CD4-positive, alpha-beta T cell (primary cell): Measurements from ENCODE around the gene GNAS-AS1. TPM values are rescaled to one million over a fixed set of nuclear protein-coding genes. Genes with fewer than 3 reads are reported as not detected.

Experiments
- ATAC-seq: fragments of 200-7000 bp; cut with Tn5 transposase; one replicate; pipeline ENCODE4 v1.10.0; 2022; ENCODE audit warnings: mild to moderate bottlenecking; ENCODE audit not compliant: poor library complexity
- CTCF ChIA-PET: fragments of 350-600 bp; sonication (Branson Sonifier 250); formaldehyde crosslinking; loops from one replicate; lab custom pipeline; 2021; ENCODE audit warnings: antibody characterized with exemption, inconsistent platforms; lab: Charles Lee
- POLR2A ChIA-PET: fragments of 350-600 bp; sonication (Branson Sonifier 250); formaldehyde crosslinking; loops from one replicate; lab custom pipeline; 2021; ENCODE audit warnings: antibody characterized with exemption, inconsistent platforms; lab: Charles Lee
- DNase-seq, 14 experiments: peaks; one replicate each; pipeline ENCODE4 v3.0.0-alpha.2; 2013 to 2020; ENCODE audit warnings: mixed read lengths in 2 of 14
- H3K27ac ChIP-seq, 2 donors: one replicate each; pipeline versions ENCODE4 v1.5.1 to v1.7.0; 2013; ENCODE audit warnings: low read length in 2 of 2, low read depth in 1 of 2, mild to moderate bottlenecking in 1 of 2
- H3K27me3 ChIP-seq, 2 experiments: 1 replicate in 1 of 2; 2 replicates in 1 of 2; pipeline versions ENCODE4 v1.6.1 to v1.7.0; 2013; ENCODE audit warnings: low read length in 2 of 2, control low read depth in 1 of 2, mild to moderate bottlenecking in 1 of 2, moderate library complexity in 1 of 2; ENCODE audit not compliant: insufficient read depth in 2 of 2, control insufficient read depth in 1 of 2
- H3K36me3 ChIP-seq: one replicate; pipeline ENCODE4 v1.6.1; 2013; ENCODE audit warnings: low read length, control low read depth; ENCODE audit not compliant: insufficient read depth
- H3K4me1 ChIP-seq: one replicate; pipeline ENCODE4 v1.6.1; 2013; ENCODE audit warnings: low read length, control low read depth; ENCODE audit not compliant: insufficient read depth
- H3K4me3 ChIP-seq: one replicate; pipeline ENCODE4 v1.5.1; 2013; ENCODE audit warnings: mild to moderate bottlenecking, low read length, moderate library complexity
- H3K9me3 ChIP-seq, 2 experiments: 1 replicate in 1 of 2; 2 replicates in 1 of 2; pipeline versions ENCODE4 v1.6.1 to v1.7.0; 2013; ENCODE audit warnings: low read length in 2 of 2, mild to moderate bottlenecking in 2 of 2, control low read depth in 1 of 2, moderate library complexity in 1 of 2; ENCODE audit not compliant: control insufficient read depth in 1 of 2, insufficient read depth in 1 of 2
- H3K27ac Mint-ChIP-seq: one replicate; pipeline ENCODE4 v1.8.0; 2020; ENCODE audit warnings: mixed read lengths
- H3K27me3 Mint-ChIP-seq: one replicate; pipeline ENCODE4 v1.8.0; 2021; ENCODE audit warnings: mixed read lengths
- H3K36me3 Mint-ChIP-seq: one replicate; pipeline ENCODE4 v1.8.0; 2021; ENCODE audit warnings: low read depth, mixed read lengths
- H3K4me1 Mint-ChIP-seq: one replicate; pipeline ENCODE4 v1.8.0; 2021; ENCODE audit warnings: low read depth, mixed read lengths
- H3K4me3 Mint-ChIP-seq: one replicate; pipeline ENCODE4 v1.8.0; 2020; ENCODE audit warnings: mild to moderate bottlenecking, mixed read lengths
- H3K9me3 Mint-ChIP-seq: one replicate; pipeline ENCODE4 v1.8.0; 2020; ENCODE audit warnings: mixed read lengths
- CTCF ChIP-seq: fragments of 200-600 bp; IDR thresholded peaks from one replicate; pipeline ENCODE4 v1.8.0; 2022; ENCODE audit warnings: antibody characterized with exemption, mild to moderate bottlenecking
- intact Hi-C, 2 experiments: fragments of 100-400 bp; cut with DNase I in 1 of 2; cut with micrococcal nuclease in 1 of 2; formaldehyde crosslinking; loops; one replicate each; pipeline versions ENCODE4 v1.15.1 to v1.9.0; 2023 to 2025; cut with DNase I, micrococcal nuclease
- total RNA-seq, 174 experiments: library from RNA in 2 of 174; stranded (reverse) in 2 of 174; gene quantifications; one replicate each; pipeline ENCODE4 v1.2.3 and lab custom pipeline; 2021 to 2026

The GNAS-AS1 gene
- total RNA-seq, 2 experiments from 2014 or later = not detected

- Mint-ChIP-seq H3K36me3 (no peaks in the 10 kb centered on the region), H3K4me3 (no peak overlapping the region), H3K27me3 (peaks cover 37% of the 10 kb centered on the region), H3K27ac (no peak overlapping the region), H3K4me1 (no peaks in the 10 kb centered on the region), H3K9me3 (no peaks in the 10 kb centered on the region)
- TF ChIP-seq CTCF = no peak
- Histone ChIP-seq H3K27me3 (peaks cover under 1 to 4% of the 10 kb centered on the region in 2 experiments), H3K27ac (no peak overlapping the region), H3K4me1 (no peaks in the 10 kb centered on the region), H3K9me3 (peaks cover 0 to 14% of the 10 kb centered on the region in 2 experiments), H3K4me3 (no peak overlapping the region), H3K36me3 (no peaks in the 10 kb centered on the region)
- ChIA-PET CTCF (no interaction called here), POLR2A (no interaction called here)
- ATAC-seq (no peak), DNase-seq (no peak)
- intact Hi-C loops = no loop called here
These were observed 40.4 kb downstream of the GNAS-AS1 start for GRCh38 chr20:58810116-58810878.

GRCh38 chr20:58808271-58809046, 42.2 kb downstream of the GNAS-AS1 start:
- Histone ChIP-seq H3K9me3 (peaks cover 0 to 17% of the 10 kb centered on the region in 2 experiments), H3K4me1 (no peaks in the 10 kb centered on the region), H3K27ac (no peak overlapping the region), H3K27me3 (peaks cover 3 to 9% of the 10 kb centered on the region in 2 experiments), H3K4me3 (no peak overlapping the region), H3K36me3 (no peaks in the 10 kb centered on the region)
- DNase-seq = no peak
- TF ChIP-seq CTCF = no peak
- Mint-ChIP-seq H3K4me1 (no peaks in the 10 kb centered on the region), H3K4me3 (no peak overlapping the region), H3K9me3 (no peaks in the 10 kb centered on the region), H3K36me3 (no peaks in the 10 kb centered on the region), H3K27me3 (peaks cover 29% of the 10 kb centered on the region), H3K27ac (no peak overlapping the region)
- POLR2A ChIA-PET = no interaction called here
- intact Hi-C loops = no loop called here
- CTCF ChIA-PET = no interaction called here
- no peak for ATAC-seq

- H3K9me3 ChIP-seq = peaks cover 0 to 12% of the 10 kb centered on the region in 2 experiments
- Mint-ChIP-seq H3K27me3 (peaks cover 27% of the 10 kb centered on the region), H3K27ac (no peak overlapping the region), H3K4me3 (no peak overlapping the region), H3K9me3 (no peaks in the 10 kb centered on the region), H3K36me3 (no peaks in the 10 kb centered on the region), H3K4me1 (no peaks in the 10 kb centered on the region)
- intact Hi-C loops = no loop called here
- no peak for TF ChIP-seq CTCF
- ChIA-PET POLR2A (no interaction called here), CTCF (no interaction called here)
- no peak overlapping the region for H3K4me3 ChIP-seq
- ATAC-seq (no peak), DNase-seq (no peak)
- H3K27ac ChIP-seq = no peak overlapping the region
- H3K36me3 ChIP-seq = no peaks in the 10 kb centered on the region
- peaks cover 5 to 9% of the 10 kb centered on the region in 2 experiments for H3K27me3 ChIP-seq
- H3K4me1 ChIP-seq = no peaks in the 10 kb centered on the region
These were observed 42.9 kb downstream of the GNAS-AS1 start for GRCh38 chr20:58807801-58808200.
